ENCODE data around the gene DNLZ.

Gene DNLZ

GRCh38 chr9:136312436-136312835, 51.1 kb downstream of the DNLZ start:
- TF ChIP-seq CTCF (IDR thresholded peaks at IDR 0.05; ENCODE audit: low read depth, low read length) (peak; percentile 65), EZH2phosphoT487 (IDR thresholded peaks at IDR 0.05; ENCODE audit: low read depth) (no peak)
- Histone ChIP-seq H3K4me2 (ENCODE audit: low read length) (no peak overlapping the region), H2AFZ (ENCODE audit: low read depth, low read length) (no peak overlapping the region), H3K9me3 (ENCODE audit: insufficient read depth, low read length) (peaks cover 13% of the 10 kb centered on the region), H3K9ac (ENCODE audit: low read length) (no peak overlapping the region), H4K20me1 (ENCODE audit: insufficient read depth, low read length) (no peaks in the 10 kb centered on the region), H3K79me2 (ENCODE audit: low read length) (no peaks in the 10 kb centered on the region), H3K27me3 (ENCODE audit: low read depth, low read length) (peaks cover 7% of the 10 kb centered on the region), H3K27ac (ENCODE audit: low read length) (no peak overlapping the region), H3K36me3 (replicated peaks; ENCODE audit: low read depth, low read length) (no peaks in the 10 kb centered on the region), H3K4me1 (ENCODE audit: low read length) (peaks cover 4% of the 10 kb centered on the region), H3K4me3 (ENCODE audit: low read length) (no peak overlapping the region)

- no peak overlapping the region for H3K27ac ChIP-seq (ENCODE audit: low read length)
- peaks cover 10% of the 10 kb centered on the region for H3K27me3 ChIP-seq (ENCODE audit: low read depth, low read length)
- H4K20me1 ChIP-seq (ENCODE audit: insufficient read depth, low read length) = no peaks in the 10 kb centered on the region
- no peak overlapping the region for H3K4me2 ChIP-seq (ENCODE audit: low read length)
- no peaks in the 10 kb centered on the region for H3K79me2 ChIP-seq (ENCODE audit: low read length)
- H2AFZ ChIP-seq (ENCODE audit: low read depth, low read length) = no peak overlapping the region
- H3K36me3 ChIP-seq (replicated peaks; ENCODE audit: low read depth, low read length) = no peaks in the 10 kb centered on the region
- no peak overlapping the region for H3K9ac ChIP-seq (ENCODE audit: low read length)
- peaks cover 13% of the 10 kb centered on the region for H3K9me3 ChIP-seq (ENCODE audit: insufficient read depth, low read length)
- H3K4me1 ChIP-seq (ENCODE audit: low read length) = peaks cover 8% of the 10 kb centered on the region
- no peak overlapping the region for H3K4me3 ChIP-seq (ENCODE audit: low read length)
- no peak for TF ChIP-seq CTCF (IDR thresholded peaks at IDR 0.05; ENCODE audit: low read depth, low read length)
- no peak for TF ChIP-seq EZH2phosphoT487 (IDR thresholded peaks at IDR 0.05; ENCODE audit: low read depth)
Observed at GRCh38 chr9:136312009-136312375, 51.6 kb downstream of the DNLZ start.

GRCh38 chr9:136311051-136312008, 52.2 kb downstream of the DNLZ start:
- H4K20me1 ChIP-seq (ENCODE audit: insufficient read depth, low read length) = no peaks in the 10 kb centered on the region
- H3K9ac ChIP-seq (ENCODE audit: low read length) = no peak overlapping the region
- H3K27ac ChIP-seq (ENCODE audit: low read length) = no peak overlapping the region
- H2AFZ ChIP-seq (ENCODE audit: low read depth, low read length) = no peak overlapping the region
- H3K9me3 ChIP-seq (ENCODE audit: insufficient read depth, low read length) = peaks cover 13% of the 10 kb centered on the region
- no peak overlapping the region for H3K4me2 ChIP-seq (ENCODE audit: low read length)
- H3K4me3 ChIP-seq (ENCODE audit: low read length) = no peak overlapping the region
- peaks cover 10% of the 10 kb centered on the region for H3K27me3 ChIP-seq (ENCODE audit: low read depth, low read length)
- no peaks in the 10 kb centered on the region for H3K79me2 ChIP-seq (ENCODE audit: low read length)
- no peak for TF ChIP-seq CTCF (IDR thresholded peaks at IDR 0.05; ENCODE audit: low read depth, low read length)
- TF ChIP-seq EZH2phosphoT487 (IDR thresholded peaks at IDR 0.05; ENCODE audit: low read depth) = no peak
- H3K36me3 ChIP-seq (replicated peaks; ENCODE audit: low read depth, low read length) = no peaks in the 10 kb centered on the region
- H3K4me1 ChIP-seq (ENCODE audit: low read length) = peaks cover 10% of the 10 kb centered on the region

- Histone ChIP-seq H3K4me2 (ENCODE audit: low read length) (no peak overlapping the region), H4K20me1 (ENCODE audit: insufficient read depth, low read length) (no peaks in the 10 kb centered on the region), H3K27ac (ENCODE audit: low read length) (no peak overlapping the region), H3K9ac (ENCODE audit: low read length) (no peak overlapping the region), H3K36me3 (replicated peaks; ENCODE audit: low read depth, low read length) (no peaks in the 10 kb centered on the region), H2AFZ (ENCODE audit: low read depth, low read length) (no peak overlapping the region), H3K4me1 (ENCODE audit: low read length) (peaks cover 10% of the 10 kb centered on the region), H3K9me3 (ENCODE audit: insufficient read depth, low read length) (peaks cover 13% of the 10 kb centered on the region), H3K27me3 (ENCODE audit: low read depth, low read length) (peaks cover 10% of the 10 kb centered on the region), H3K79me2 (ENCODE audit: low read length) (no peaks in the 10 kb centered on the region), H3K4me3 (ENCODE audit: low read length) (no peak overlapping the region)
- no peak for TF ChIP-seq CTCF (IDR thresholded peaks at IDR 0.05; ENCODE audit: low read depth, low read length)
- TF ChIP-seq EZH2phosphoT487 (IDR thresholded peaks at IDR 0.05; ENCODE audit: low read depth) = no peak
Observed at GRCh38 chr9:136310273-136311030, 53.1 kb downstream of the DNLZ start.

Data from OCI-LY3 (cell line).